OCI-LY1 (cell line): ENCODE measurements around the gene HDAC10.

Source experiments
- EZH2 ChIP-seq: fragments of 200-600 bp; sonication (generic), shearing (Covaris generic); IDR thresholded peaks from 2 replicates; pipeline ENCODE4 v1.8.0; 2017; ENCODE audit warnings: borderline replicate concordance, mixed run types, mild to moderate bottlenecking, antibody characterized with exemption, low read length, moderate library complexity, mixed read lengths
- TF ChIP-seq, protein P1 (sequence below): fragments of 200-600 bp; sonication (generic), shearing (Covaris generic); IDR thresholded peaks from 2 replicates; pipeline ENCODE4 v1.5.1; 2017; ENCODE audit warnings: mild to moderate bottlenecking, antibody characterized with exemption, low read length, moderate library complexity, mixed read lengths

DNA sequence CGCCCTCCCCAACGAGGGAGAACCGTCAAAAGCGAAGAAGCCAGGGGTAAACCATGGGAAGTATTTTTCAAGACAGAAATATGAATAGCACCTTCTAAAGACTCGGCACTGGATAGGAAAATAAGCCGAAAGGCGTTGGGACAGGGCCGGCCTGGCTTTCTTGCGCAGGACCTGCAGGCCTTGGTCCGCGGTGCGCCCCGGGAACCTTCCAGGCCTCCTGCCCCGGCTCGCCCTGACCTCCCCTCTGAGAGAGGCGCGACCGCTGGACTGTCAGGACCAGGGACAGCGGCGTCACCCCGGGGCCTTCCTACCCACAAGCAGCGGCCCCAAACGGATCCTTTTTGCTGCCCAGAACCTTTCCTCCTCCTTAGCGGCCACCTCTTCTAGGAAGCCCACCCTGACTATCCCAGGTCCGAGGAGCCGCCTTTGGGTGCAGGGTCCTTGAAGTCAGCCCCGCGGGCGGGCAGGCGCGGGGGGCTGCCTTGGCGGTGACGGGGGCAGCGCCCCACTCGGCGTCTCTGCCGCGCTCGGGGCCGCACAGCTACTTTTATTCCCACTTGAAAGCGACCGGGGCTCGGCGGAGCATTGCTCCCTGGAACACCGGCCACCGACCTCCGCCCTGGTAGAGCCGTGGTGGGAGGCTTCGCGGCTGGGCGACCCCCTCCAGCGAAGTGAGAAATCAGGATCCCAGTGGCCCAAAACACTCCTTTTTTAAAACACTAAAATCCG, 19.8 kb upstream of the HDAC10 start:
- TF ChIP-seq, protein P1, sequence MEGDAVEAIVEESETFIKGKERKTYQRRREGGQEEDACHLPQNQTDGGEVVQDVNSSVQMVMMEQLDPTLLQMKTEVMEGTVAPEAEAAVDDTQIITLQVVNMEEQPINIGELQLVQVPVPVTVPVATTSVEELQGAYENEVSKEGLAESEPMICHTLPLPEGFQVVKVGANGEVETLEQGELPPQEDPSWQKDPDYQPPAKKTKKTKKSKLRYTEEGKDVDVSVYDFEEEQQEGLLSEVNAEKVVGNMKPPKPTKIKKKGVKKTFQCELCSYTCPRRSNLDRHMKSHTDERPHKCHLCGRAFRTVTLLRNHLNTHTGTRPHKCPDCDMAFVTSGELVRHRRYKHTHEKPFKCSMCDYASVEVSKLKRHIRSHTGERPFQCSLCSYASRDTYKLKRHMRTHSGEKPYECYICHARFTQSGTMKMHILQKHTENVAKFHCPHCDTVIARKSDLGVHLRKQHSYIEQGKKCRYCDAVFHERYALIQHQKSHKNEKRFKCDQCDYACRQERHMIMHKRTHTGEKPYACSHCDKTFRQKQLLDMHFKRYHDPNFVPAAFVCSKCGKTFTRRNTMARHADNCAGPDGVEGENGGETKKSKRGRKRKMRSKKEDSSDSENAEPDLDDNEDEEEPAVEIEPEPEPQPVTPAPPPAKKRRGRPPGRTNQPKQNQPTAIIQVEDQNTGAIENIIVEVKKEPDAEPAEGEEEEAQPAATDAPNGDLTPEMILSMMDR, result no peak
- TF ChIP-seq EZH2, result no peak
